Cardiac muscle cell (in vitro differentiated cells and primary cell): Measurements from ENCODE around the gene KLF7. TPM values are rescaled to one million over a fixed set of nuclear protein-coding genes. Genes with fewer than 3 reads are reported as not detected.

Source experiments
- DNase-seq, 2 donors: peaks; one replicate each; pipeline versions ENCODE4 v3.0.0 to v3.0.0-alpha.2; 2010 to 2017; ENCODE audit warnings: low read depth in 1 of 2, low spot score in 1 of 2
- H3K27ac ChIP-seq: fragments of 200-600 bp; sonication (generic); 2 replicates; pipeline ENCODE4 v1.5.1; 2016
- H3K27me3 ChIP-seq: fragments of 200-600 bp; sonication (generic); 2 replicates; pipeline ENCODE4 v1.6.0; 2016; ENCODE audit warnings: control low read depth
- H3K36me3 ChIP-seq: fragments of 200-600 bp; sonication (generic); 2 replicates; pipeline ENCODE4 v1.5.1; 2016; ENCODE audit warnings: control low read depth
- H3K4me1 ChIP-seq: fragments of 200-600 bp; sonication (generic); 2 replicates; pipeline ENCODE4 v1.8.1; 2017; ENCODE audit warnings: low read depth, mild to moderate bottlenecking, mixed run types
- H3K4me3 ChIP-seq: fragments of 200-600 bp; sonication (generic); 2 replicates; pipeline ENCODE4 v1.5.1; 2016; ENCODE audit warnings: mild to moderate bottlenecking
- H3K9me3 ChIP-seq: fragments of 200-600 bp; sonication (generic); 2 replicates; pipeline ENCODE4 v1.5.1; 2017; ENCODE audit warnings: low read depth, mild to moderate bottlenecking, control low read depth
- polyA plus RNA-seq: library from polyadenylated mRNA; unstranded; fragments of >200 nt; fragmentation: Nextera tagmentation; extraction: Ambion mirVana; gene quantifications from 2 replicates; pipeline ENCODE4 v1.2.1, GENCODE V29; 2016
- total RNA-seq: library from RNA; depleted of rRNA; stranded (reverse); fragments of >200 nt; gene quantifications from 2 replicates; pipeline ENCODE4 v1.2.3, GENCODE V29; 2016
- TF ChIP-seq, protein P1 (sequence below): IDR thresholded peaks from 2 replicates; pipeline ENCODE4 v1.5.1; 2012; ENCODE audit warnings: low read depth, mild to moderate bottlenecking, low read length

The KLF7 gene
- total and polyA plus RNA-seq, 2 experiments from 2014 or later, result 8.3 to 9.3 TPM

DNA sequence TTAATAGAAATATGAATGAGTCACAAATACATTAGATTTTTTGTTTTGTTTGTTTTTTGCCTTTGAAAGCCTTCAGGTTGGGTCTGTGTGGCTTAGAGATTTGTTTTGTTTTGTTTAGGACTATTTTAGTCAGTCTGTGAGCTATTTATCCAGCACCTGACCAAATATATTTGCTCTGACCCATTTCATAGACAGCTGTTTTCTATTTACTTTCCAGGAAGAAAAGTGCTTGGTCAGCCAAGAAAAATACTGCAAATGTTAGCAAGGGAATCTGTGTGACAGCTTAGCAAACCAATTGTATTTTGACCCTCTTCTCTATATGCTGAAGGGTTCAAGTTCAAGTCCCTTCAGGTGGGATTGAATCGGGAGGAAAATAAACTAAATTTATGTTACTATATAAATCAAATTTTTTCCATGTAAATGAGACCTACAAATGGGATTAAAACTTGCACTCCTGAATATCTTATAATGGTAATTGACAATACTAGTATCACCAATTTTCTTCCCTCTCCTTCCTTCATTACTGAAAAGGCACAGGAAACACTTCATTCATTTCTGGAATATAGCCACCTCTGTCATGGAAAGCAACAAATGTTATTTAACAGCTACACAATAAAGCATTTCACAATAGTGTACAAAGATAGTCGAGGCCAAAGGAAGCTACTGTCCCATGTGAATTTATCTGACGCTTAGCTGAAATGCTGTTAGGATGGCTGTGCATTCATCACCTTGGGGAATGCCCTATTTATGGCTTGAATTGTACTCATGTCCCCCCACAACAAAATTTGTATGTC is 23.1 kb upstream of the KLF7 start:
- Histone ChIP-seq H3K36me3 (no peaks in the 10 kb centered on the region), H3K4me1 (no peaks in the 10 kb centered on the region), H3K4me3 (no peak overlapping the region), H3K27ac (no peak overlapping the region), H3K27me3 (no peaks in the 10 kb centered on the region), H3K9me3 (no peaks in the 10 kb centered on the region)
- DNase-seq, result peak in 1 of 2 donors; percentile 63
- TF ChIP-seq, protein P1, sequence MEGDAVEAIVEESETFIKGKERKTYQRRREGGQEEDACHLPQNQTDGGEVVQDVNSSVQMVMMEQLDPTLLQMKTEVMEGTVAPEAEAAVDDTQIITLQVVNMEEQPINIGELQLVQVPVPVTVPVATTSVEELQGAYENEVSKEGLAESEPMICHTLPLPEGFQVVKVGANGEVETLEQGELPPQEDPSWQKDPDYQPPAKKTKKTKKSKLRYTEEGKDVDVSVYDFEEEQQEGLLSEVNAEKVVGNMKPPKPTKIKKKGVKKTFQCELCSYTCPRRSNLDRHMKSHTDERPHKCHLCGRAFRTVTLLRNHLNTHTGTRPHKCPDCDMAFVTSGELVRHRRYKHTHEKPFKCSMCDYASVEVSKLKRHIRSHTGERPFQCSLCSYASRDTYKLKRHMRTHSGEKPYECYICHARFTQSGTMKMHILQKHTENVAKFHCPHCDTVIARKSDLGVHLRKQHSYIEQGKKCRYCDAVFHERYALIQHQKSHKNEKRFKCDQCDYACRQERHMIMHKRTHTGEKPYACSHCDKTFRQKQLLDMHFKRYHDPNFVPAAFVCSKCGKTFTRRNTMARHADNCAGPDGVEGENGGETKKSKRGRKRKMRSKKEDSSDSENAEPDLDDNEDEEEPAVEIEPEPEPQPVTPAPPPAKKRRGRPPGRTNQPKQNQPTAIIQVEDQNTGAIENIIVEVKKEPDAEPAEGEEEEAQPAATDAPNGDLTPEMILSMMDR, result no peak

DNA sequence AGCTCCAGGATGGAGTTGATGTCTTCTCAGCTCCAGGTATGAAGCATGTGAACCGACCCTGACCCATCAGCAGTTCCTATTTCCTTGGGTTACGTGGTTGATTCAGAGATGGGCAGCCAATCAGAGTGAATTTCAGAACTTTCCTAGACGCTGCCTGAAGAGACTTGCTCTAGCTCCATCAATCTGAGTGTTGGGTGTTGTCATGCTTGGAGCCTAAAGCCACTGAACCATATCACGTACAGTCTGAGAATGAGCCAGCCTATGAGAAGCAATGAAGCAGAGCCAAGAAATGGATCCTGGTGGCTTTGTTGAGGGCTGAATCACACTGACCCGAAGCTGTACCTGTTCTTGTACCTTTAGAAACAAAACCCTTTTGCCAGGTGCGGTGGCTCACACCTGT is 19.6 kb upstream of the KLF7 start:
- H3K4me1 ChIP-seq, result no peaks in the 10 kb centered on the region
- no peak overlapping the region for H3K27ac ChIP-seq
- no peak for DNase-seq
- TF ChIP-seq, protein P1, result no peak
- no peaks in the 10 kb centered on the region for H3K36me3 ChIP-seq
- H3K27me3 ChIP-seq, result no peaks in the 10 kb centered on the region
- no peaks in the 10 kb centered on the region for H3K9me3 ChIP-seq
- no peak overlapping the region for H3K4me3 ChIP-seq

DNA sequence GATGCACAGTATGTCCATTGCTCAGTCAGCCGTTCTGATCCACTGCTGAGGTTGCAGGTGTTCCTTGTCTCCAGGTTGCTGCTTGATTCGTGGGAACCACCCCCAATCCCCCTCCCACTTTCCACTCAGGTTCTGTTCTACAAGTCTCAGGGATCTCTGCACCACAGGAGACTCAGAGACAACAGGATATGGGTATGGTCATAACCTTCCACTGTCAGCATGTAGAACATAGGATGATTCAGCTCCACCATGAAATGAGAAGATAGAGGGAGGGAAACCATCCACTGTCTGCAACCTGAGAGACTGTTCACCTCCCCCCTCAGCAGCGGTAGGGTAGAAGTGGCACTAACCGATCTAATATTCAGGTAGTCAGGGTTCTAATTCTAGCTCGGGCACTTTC is 19.0 kb upstream of the KLF7 start:
- H3K4me1 ChIP-seq, result no peaks in the 10 kb centered on the region
- H3K4me3 ChIP-seq, result no peak overlapping the region
- no peak overlapping the region for H3K27ac ChIP-seq
- DNase-seq, result no peak
- no peaks in the 10 kb centered on the region for H3K27me3 ChIP-seq
- TF ChIP-seq, protein P1, result no peak
- no peaks in the 10 kb centered on the region for H3K9me3 ChIP-seq
- H3K36me3 ChIP-seq, result no peaks in the 10 kb centered on the region

DNA sequence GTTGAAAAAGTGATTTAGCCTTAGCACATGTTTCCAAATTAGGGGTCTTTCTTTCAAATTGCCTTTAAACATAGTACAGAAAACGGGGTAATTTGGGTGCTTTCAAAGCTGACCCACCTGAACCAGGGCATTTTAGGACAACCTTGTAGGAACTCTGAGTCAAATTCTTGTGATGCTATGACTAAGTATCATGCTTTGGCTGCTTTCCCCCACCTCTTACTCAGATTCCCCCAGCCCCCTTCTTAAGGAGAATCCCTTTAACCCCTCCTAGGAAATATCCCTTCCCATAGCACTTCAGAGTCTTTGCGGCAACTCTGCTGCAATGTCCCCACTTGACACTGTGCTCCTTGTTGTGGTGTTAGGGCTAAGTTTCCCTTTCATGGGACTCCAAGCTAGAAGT is 18.6 kb upstream of the KLF7 start:
- TF ChIP-seq, protein P1, result no peak
- no peak overlapping the region for H3K27ac ChIP-seq
- no peaks in the 10 kb centered on the region for H3K9me3 ChIP-seq
- H3K4me1 ChIP-seq, result no peaks in the 10 kb centered on the region
- peak in 1 of 2 donors; percentile 51 for DNase-seq
- no peak overlapping the region for H3K4me3 ChIP-seq
- H3K27me3 ChIP-seq, result no peaks in the 10 kb centered on the region
- no peaks in the 10 kb centered on the region for H3K36me3 ChIP-seq

DNA sequence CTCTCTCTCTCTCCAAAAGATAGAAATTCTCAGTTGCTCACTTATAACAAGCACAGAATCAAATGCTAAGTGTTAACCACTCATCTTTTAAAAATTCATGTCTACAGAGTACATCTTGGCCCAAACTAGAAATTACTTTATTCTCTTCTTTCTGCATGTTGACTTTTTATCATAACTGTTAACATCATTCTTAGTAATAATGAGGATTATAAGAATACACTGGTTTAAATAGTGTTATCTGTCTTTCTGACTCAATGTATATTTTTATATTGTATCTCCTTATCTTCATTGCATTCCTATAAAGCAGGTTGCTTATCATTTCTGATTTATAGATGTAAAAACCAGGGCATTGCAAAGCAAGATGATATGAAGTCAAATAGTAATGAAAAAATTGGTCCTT is 17.8 kb upstream of the KLF7 start:
- no peaks in the 10 kb centered on the region for H3K27me3 ChIP-seq
- H3K4me1 ChIP-seq, result no peaks in the 10 kb centered on the region
- no peak overlapping the region for H3K27ac ChIP-seq
- no peaks in the 10 kb centered on the region for H3K36me3 ChIP-seq
- TF ChIP-seq, protein P1, result no peak
- no peak for DNase-seq
- no peak overlapping the region for H3K4me3 ChIP-seq
- no peaks in the 10 kb centered on the region for H3K9me3 ChIP-seq
